ENCODE data around the gene CLINT1.
"Not testable (repeated sequence)": the region's sequence is repeated elsewhere in the genome, so short reads cannot be mapped to it uniquely, and the experiment has no call there.

CLINT1 gene

DNA sequence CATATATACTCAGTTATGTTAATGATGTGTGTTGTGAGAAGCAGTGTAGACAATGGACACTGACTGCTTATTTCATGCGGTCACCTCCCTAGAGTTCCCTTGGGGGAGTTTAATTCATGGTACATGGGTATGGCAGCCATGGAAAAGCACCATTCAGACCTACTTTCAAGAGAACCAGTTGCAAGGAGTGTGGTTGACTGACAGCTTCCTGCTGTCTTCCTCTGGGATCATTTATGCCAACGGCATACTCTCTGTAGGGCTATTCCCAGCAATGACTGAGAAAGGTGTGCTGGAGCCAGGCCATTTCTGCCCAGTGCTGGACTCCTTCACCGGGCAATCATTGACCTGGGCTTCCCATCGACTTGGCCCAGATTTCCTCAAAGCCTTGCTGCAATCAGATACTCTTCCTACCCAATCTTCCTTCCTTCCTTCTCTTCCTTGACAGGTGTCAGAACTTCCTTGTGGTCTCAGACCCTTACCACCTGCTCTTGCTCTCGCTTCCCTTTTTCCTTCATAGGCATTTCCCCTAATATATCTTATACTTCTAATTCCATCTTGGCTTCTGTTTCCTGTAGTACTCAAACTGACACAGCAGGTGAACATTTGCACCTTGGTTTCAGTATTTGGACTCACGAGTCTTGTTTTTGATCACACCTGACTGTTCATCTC lies 3.4 kb upstream of the CLINT1 start:
- no peak overlapping the region for H3K4me3 ChIP-seq (replicated peaks; ENCODE audit: low read depth, low read length)
- TF ChIP-seq, protein P1, sequence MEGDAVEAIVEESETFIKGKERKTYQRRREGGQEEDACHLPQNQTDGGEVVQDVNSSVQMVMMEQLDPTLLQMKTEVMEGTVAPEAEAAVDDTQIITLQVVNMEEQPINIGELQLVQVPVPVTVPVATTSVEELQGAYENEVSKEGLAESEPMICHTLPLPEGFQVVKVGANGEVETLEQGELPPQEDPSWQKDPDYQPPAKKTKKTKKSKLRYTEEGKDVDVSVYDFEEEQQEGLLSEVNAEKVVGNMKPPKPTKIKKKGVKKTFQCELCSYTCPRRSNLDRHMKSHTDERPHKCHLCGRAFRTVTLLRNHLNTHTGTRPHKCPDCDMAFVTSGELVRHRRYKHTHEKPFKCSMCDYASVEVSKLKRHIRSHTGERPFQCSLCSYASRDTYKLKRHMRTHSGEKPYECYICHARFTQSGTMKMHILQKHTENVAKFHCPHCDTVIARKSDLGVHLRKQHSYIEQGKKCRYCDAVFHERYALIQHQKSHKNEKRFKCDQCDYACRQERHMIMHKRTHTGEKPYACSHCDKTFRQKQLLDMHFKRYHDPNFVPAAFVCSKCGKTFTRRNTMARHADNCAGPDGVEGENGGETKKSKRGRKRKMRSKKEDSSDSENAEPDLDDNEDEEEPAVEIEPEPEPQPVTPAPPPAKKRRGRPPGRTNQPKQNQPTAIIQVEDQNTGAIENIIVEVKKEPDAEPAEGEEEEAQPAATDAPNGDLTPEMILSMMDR (IDR thresholded peaks at IDR 0.05; ENCODE audit: low read length, missing control alignments) = no peak
- no peak for DNase-seq (ENCODE audit: low read depth)

DNA sequence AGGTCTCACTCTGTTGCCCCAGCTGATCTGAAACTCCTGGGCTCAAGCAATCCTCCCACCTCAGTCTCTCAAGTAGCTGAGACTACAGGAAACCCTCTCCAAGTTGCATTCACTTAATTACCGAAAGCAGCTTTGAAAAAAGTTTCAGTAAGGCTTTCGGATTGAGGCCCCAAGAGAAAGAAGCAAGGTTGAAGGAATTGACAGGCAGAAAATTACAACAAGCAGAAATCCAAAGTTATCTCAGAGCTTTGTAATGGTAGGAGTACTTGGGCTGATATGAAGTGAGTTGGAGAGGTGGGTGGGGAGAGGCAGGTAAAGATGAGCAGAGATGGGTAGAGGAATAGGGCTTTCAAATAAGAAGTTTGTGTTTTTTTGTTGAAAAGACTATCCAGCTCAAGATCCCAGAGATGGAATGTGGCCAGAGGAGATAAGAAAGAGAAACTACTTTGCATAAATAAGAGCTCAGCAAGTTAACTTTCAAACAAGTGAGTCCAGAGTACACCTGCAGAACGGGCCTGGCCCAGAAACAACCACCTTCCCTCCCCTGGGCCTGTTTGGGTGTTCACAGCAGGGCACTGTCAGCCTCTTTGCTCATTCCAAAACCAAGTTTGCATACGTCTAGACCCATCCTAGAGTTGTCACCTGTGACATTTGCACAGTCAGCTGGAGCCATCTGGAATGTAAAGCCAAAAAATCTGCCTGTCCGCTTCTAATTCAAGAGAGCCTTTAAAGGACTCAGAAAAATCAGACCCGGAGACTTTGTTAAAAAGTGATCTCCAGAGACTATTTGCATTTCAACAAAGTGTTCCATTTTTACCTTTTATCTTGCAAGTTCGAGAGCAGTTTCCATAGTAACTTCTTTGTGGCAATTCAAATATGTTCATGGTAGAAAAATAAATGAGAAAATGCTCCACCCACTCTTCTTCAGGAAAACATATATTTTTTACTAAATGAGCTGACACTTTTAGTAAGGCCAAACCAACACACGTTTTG lies 2.2 kb upstream of the CLINT1 start:
- no peak for DNase-seq (ENCODE audit: low read depth)
- H3K4me3 ChIP-seq (replicated peaks; ENCODE audit: low read depth, low read length) = no peak overlapping the region
- TF ChIP-seq, protein P1 (IDR thresholded peaks at IDR 0.05; ENCODE audit: low read length, missing control alignments) = no peak

DNA sequence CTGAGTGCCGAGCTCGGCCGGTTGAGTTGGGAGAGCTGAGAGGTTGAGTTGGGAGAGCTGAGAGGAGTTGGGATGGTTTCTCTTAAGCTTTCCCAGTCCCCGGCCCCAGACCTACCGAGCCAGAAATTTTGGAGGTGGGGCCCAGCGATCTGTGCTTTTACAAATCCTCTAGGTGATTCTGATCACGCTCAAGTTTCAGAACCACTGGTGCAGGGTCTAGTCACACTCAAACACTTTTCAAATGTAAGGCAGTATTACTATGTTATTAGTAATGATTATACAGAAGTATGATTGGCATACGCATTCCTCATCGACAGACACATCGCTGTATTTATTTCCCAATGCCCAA lies 256 bp upstream of the CLINT1 start:
- no peak for DNase-seq (ENCODE audit: low read depth)
- peak overlapping the region; percentile 93 for H3K4me3 ChIP-seq (replicated peaks; ENCODE audit: low read depth, low read length)
- TF ChIP-seq, protein P1 (IDR thresholded peaks at IDR 0.05; ENCODE audit: low read length, missing control alignments) = no peak

DNA sequence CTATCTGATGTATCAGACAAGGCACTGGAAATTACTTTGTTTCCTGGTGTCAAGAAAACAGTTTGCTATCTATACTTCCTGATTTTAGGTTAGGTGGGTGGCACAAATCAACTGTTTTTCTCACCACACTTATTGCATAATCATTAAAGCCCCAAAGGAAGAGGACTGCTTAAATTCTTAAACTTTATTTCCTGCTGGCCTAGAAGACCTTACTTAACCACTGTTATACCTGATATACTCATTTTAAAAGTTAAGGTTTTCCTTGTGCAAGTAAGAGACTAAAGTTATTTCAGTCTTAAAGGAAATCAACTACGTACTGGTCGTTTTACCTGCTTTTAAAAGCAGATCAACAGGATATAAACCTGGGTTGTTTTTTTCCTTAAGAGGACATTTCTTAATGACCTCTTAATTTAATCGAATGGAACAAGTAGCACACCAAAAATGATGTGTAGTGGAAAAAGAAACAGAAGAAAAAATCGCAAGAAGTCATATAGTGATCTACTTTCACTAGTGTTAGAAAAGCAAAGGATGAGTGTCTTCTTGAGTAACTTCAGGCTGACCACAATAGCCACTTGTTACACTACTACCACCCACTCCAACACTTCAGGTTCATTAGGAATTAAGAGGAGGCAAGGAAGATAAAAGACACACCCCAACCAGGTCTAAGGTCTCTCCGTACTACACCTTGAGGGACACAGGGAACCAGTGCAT lies 974 bp downstream of the CLINT1 start:
- peak; percentile 7 for DNase-seq (ENCODE audit: low read depth)
- peak overlapping the region; percentile 93 for H3K4me3 ChIP-seq (replicated peaks; ENCODE audit: low read depth, low read length)
- TF ChIP-seq, protein P1 (IDR thresholded peaks at IDR 0.05; ENCODE audit: low read length, missing control alignments) = no peak

DNA sequence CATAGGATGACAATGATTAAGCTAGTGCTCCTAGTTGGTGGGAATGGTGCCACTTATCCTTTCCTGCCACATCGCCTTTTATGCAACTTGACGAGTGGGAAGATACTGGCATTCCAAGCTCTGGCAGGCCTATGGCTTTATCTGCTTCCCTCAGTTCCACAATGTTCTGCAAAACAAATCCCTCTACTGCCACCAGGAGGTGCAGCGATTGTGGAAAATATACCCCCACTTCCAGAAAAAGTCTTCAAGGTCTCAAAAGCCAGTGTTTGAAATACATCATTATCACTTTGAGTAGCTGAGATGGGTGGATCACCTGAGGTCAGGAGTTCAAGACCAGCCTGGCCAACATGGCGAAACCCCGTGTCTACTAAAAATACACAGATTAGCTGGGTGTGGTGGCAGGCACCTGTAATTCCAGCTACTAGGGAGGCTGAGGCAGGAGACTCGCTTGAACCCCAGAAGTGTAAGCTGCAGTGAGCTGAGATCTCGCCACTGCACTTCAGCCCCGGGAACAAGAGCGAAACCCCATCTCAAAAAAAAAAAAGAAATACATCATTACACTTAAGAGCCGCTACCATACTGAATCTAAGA lies 3.4 kb downstream of the CLINT1 start:
- H3K4me3 ChIP-seq (replicated peaks; ENCODE audit: low read depth, low read length) = no peak overlapping the region
- TF ChIP-seq, protein P1 (IDR thresholded peaks at IDR 0.05; ENCODE audit: low read length, missing control alignments) = peak; percentile 83
- DNase-seq (ENCODE audit: low read depth) = peak; percentile 79

DNA sequence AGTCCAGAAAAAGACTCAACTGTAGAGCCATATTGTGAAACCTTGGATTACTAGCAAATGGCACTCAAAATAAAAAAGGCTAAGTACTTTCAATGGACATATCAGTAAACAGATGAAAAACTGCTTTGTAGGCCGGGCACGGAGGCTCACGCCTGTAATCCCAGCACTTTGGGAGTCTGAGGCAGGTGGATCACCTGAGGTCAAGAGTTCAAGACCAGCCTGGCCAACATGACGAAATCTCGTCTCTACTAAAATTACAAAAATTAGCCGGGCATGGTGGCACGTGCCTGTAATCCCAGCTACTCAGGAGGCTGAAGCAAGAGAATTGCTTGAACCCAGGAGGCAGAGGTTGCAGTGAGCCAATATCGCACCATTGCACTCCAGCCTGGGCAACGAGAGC lies 5.6 kb downstream of the CLINT1 start:
- not testable (repeated sequence) for DNase-seq (ENCODE audit: low read depth); H3K4me3 ChIP-seq (replicated peaks; ENCODE audit: low read depth, low read length)
